Thyroid gland (tissue), 4 donors: Measurements from ENCODE around the gene KRTAP16-1. TPM values are rescaled to one million over a fixed set of nuclear protein-coding genes. Genes with fewer than 3 reads are reported as not detected.
"Not testable (repeated sequence)": the region's sequence is repeated elsewhere in the genome, so short reads cannot be mapped to it uniquely, and the experiment has no call there.

Experiments
- DNase-seq, 2 donors: peaks; one replicate each; pipeline ENCODE4 v3.0.0-alpha.2; 2019
- H3K27ac ChIP-seq, 3 donors: fragments of 200-600 bp; sonication (generic); 1 replicate in 2 of 3; 2 replicates in 1 of 3; pipeline ENCODE4 v1.5.1; 2016 to 2019; ENCODE audit warnings: mild to moderate bottlenecking in 1 of 3, moderate library complexity in 1 of 3
- H3K27me3 ChIP-seq: fragments of 200-600 bp; sonication (generic); one replicate; pipeline ENCODE4 v1.5.1; 2019
- H3K36me3 ChIP-seq, 2 donors: fragments of 200-600 bp; sonication (generic); one replicate each; pipeline ENCODE4 v1.5.1; 2016 to 2019
- H3K4me1 ChIP-seq, 2 donors: fragments of 200-600 bp; sonication (generic); one replicate each; pipeline ENCODE4 v1.5.1; 2017 to 2019
- H3K4me3 ChIP-seq, 3 donors: fragments of 200-600 bp; sonication (generic); replicated peaks in 1 of 3; 1 replicate in 2 of 3; 2 replicates in 1 of 3; pipeline ENCODE4 v1.5.1; 2016; ENCODE audit warnings: mild to moderate bottlenecking in 1 of 3
- H3K9me3 ChIP-seq: fragments of 200-600 bp; sonication (generic); one replicate; pipeline ENCODE4 v1.5.1; 2017
- POLR2A ChIP-seq, 2 donors: fragments of 450-650 bp; IDR thresholded peaks; one replicate each; pipeline ENCODE4 v1.6.1; 2017; ENCODE audit warnings: antibody characterized with exemption in 2 of 2, mild to moderate bottlenecking in 2 of 2, moderate library complexity in 1 of 2
- WGBS, 2 donors: methylation state at CpG; one replicate each; pipeline ENCODE4 v1.1.5; 2017; 5-methylcytosine and 5-hydroxymethylcytosine counted together
- intact Hi-C: fragments of 100-400 bp; cut with DNase I; formaldehyde crosslinking; loops from one replicate; pipeline ENCODE4 v1.15.1; 2023
- total RNA-seq, 4 donors: library from RNA; depleted of rRNA; stranded (reverse); fragments of >200 nt; gene quantifications; one replicate each; pipeline ENCODE4 v1.2.3, GENCODE V29; 2016
- TF ChIP-seq, protein P1 (sequence below), 6 experiments: fragments of 200-600 bp in 3 of 6; fragments of 450-650 bp in 3 of 6; sonication (generic) in 3 of 6; IDR thresholded peaks; one replicate each; pipeline ENCODE4 v1.5.1; 2016 to 2019; ENCODE audit warnings: antibody characterized with exemption in 6 of 6, mild to moderate bottlenecking in 2 of 6, inconsistent platforms in 1 of 6, moderate library complexity in 1 of 6

Gene KRTAP16-1
- total RNA-seq, 4 donors from 2014 or later = not detected

DNA sequence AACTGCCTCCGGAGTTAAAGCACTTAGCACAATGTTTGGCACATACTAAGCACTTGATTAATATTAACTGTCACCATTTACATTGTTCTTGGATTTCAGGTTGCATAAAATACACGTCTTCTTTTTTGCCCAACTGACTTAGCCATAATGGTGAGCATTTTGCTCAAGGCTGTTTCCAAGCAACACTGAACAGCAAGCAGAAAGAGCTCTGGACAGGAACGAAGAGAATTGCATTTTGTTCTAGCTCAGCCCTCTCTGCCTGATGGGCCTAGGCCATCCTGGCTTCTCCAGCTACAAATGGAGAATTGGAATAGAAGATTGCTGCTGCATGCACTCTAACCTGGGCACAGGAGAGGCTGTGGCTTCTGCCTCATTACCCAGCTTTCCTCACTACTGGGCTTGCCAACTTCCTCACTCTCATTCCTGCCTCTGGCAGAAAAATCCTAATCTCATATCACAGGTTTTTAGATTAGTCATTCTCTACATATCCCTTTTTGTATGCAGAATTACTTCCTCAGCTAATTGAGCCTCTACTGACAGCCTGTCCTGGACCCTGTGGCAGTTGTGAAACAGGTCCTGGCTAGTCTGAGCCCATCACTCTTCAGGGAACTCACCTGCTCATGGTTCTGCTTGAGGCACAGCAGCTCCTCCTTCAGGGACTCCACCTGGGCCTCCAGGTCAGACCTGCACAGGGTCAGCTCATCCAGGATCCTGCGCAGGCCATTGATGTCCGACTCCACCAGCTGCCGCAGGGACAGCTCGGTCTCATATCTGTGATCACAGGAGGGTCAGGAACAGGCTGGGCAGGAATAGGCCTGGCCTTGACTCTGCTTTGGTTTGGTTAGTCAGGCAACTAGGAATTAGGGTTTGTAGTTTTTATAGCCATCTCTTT lies 39.0 kb upstream of the KRTAP16-1 start:
- H3K4me1 ChIP-seq = no peaks in the 10 kb centered on the region
- no peaks in the 10 kb centered on the region for H3K27me3 ChIP-seq
- H3K4me3 ChIP-seq = no peak overlapping the region
- no peak for TF ChIP-seq POLR2A (IDR thresholded peaks at IDR 0.05)
- TF ChIP-seq, protein P1, sequence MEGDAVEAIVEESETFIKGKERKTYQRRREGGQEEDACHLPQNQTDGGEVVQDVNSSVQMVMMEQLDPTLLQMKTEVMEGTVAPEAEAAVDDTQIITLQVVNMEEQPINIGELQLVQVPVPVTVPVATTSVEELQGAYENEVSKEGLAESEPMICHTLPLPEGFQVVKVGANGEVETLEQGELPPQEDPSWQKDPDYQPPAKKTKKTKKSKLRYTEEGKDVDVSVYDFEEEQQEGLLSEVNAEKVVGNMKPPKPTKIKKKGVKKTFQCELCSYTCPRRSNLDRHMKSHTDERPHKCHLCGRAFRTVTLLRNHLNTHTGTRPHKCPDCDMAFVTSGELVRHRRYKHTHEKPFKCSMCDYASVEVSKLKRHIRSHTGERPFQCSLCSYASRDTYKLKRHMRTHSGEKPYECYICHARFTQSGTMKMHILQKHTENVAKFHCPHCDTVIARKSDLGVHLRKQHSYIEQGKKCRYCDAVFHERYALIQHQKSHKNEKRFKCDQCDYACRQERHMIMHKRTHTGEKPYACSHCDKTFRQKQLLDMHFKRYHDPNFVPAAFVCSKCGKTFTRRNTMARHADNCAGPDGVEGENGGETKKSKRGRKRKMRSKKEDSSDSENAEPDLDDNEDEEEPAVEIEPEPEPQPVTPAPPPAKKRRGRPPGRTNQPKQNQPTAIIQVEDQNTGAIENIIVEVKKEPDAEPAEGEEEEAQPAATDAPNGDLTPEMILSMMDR (IDR thresholded peaks at IDR 0.05) = no peak
- no peak overlapping the region for H3K27ac ChIP-seq
- H3K9me3 ChIP-seq = no peaks in the 10 kb centered on the region
- WGBS, 2 donors = 82 to 89% methylated on average over 7 of the region's 7 CpGs
- H3K36me3 ChIP-seq = no peaks in the 10 kb centered on the region
- no peak for DNase-seq
- intact Hi-C loops = no loop called here

DNA sequence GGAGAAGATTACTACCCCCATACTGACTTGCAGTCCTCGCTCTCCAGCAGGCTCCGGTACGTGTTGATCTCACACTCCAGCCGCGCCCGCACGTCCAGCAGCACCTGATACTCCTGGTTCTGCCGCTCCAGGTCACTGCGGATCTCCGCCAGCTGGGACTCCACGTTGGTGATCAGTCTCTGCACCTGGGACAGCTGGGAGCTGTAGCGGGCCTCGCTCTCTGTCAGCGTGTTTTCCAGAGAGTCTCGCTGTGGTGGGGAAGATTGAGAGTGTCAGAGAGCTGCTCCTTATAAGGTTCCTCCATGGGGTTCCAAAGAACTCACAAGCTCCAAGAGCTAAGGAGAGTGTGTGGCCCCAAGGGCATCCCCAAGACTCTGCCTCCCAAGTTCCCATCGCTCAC lies 37.3 kb upstream of the KRTAP16-1 start:
- H3K4me1 ChIP-seq, H3K9me3 ChIP-seq, DNase-seq, H3K27ac ChIP-seq, H3K27me3 ChIP-seq, H3K36me3 ChIP-seq, intact Hi-C loops, H3K4me3 ChIP-seq: not testable (repeated sequence)
- 92 to 94% methylated on average over 15 to 16 of the region's 16 CpGs for WGBS, 2 donors

DNA sequence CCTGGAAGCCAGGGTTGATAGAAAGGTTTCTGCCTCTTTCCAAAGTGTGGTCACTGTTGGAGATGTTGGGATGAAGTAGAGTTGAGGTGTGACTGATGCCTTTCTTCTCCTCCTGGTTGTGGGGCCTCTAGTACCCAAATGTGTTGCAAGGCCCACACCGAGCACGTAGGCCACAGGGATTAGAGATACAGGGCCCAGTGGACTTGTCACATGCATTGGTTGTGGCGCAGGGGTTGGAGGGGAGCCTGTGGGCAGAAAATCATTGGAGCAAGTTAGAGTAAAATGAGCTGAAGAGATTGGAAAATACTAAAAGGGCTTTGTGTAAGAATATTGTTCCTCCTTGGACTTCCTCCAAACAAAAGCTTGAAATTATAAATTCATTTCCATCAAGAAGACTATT lies 36.9 kb upstream of the KRTAP16-1 start:
- Histone ChIP-seq H3K9me3 (no peaks in the 10 kb centered on the region), H3K4me1 (no peaks in the 10 kb centered on the region), H3K36me3 (no peaks in the 10 kb centered on the region), H3K4me3 (no peak overlapping the region), H3K27me3 (no peaks in the 10 kb centered on the region), H3K27ac (no peak overlapping the region)
- WGBS, 2 donors = 96 to 99% methylated on average over 3 of the region's 3 CpGs
- intact Hi-C loops = no loop called here
- TF ChIP-seq, protein P1 (IDR thresholded peaks at IDR 0.05) = no peak
- no peak for TF ChIP-seq POLR2A (IDR thresholded peaks at IDR 0.05)
- DNase-seq = no peak

DNA sequence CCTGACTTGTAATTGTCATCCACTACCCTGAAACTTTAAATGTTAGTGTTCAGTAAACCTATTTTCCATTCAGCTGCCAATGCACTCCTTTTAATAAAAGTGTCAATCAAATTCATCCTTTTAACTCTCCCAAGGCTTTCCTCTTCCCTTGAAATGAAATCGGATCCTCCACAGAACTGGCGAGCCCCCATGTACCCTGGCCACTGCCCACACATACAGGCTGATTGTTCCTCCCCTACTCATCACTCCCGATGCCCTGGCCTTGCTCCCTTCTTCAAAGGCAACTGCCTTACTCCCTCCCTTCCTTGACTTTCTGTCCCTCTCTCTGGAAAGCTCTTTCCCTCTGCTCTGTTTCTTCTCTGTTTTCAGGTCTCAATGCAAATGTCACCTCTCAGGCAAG lies 33.9 kb upstream of the KRTAP16-1 start:
- TF ChIP-seq, protein P1 (IDR thresholded peaks at IDR 0.05) = no peak
- TF ChIP-seq POLR2A (IDR thresholded peaks at IDR 0.05) = no peak
- 87 to 89% methylated on average over 3 of the region's 3 CpGs for WGBS, 2 donors
- intact Hi-C loops = no loop called here
- Histone ChIP-seq H3K9me3 (no peaks in the 10 kb centered on the region), H3K4me1 (no peaks in the 10 kb centered on the region), H3K27me3 (no peaks in the 10 kb centered on the region), H3K36me3 (no peaks in the 10 kb centered on the region), H3K27ac (no peak overlapping the region), H3K4me3 (no peak overlapping the region)
- DNase-seq = no peak

DNA sequence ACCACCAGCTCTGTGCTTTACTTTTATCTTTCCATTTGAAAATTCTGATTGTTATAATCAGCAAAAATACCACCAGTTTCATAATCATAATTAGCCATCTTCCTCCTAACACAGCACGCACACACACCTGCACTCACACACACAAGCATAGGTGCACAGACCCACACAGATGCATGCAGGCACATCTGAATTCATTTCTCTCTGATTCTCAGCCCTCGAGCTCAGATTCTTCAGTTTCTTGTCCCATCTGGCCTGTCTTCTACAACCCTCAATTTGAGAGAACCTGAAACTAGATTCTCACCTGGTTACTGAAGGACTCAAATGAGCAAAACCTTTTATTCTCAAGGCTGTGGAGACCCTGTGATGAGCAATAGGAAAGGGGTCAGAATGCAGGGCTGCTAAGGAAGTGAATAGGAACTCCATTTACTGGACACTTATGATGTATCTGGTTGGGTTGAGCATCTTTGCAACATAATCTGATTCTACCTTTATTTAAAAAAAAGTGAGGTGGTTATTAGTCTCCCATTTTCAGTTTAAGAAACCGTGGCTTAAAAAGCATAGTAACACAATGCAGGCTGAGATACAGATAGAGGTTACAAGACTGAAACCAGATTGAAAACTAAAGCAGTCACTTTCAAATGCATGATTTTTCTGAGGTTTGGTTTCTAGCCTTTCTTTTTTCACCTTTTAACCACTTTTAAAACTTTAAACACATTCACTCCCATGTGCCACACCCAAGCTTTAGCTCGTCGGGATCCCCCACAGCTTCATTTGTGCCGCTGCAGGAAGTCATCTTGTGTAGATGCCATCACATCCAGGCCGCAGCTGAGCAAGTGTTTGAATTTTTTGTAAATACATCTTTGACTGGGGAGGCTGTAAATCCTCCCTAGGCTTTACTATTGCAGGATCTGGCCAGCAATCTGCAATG lies 32.1 kb upstream of the KRTAP16-1 start:
- 84 to 93% methylated on average over 7 of the region's 7 CpGs for WGBS, 2 donors
- Histone ChIP-seq H3K4me1 (no peaks in the 10 kb centered on the region), H3K27ac (no peak overlapping the region), H3K27me3 (no peaks in the 10 kb centered on the region), H3K9me3 (no peaks in the 10 kb centered on the region), H3K4me3 (no peak overlapping the region), H3K36me3 (no peaks in the 10 kb centered on the region)
- DNase-seq = no peak
- intact Hi-C loops = no loop called here
- TF ChIP-seq POLR2A (IDR thresholded peaks at IDR 0.05) = no peak
- TF ChIP-seq, protein P1 (IDR thresholded peaks at IDR 0.05) = no peak
